Transverse colon (tissue), 4 donors: Measurements from ENCODE around the gene RNF38. TPM values are rescaled to one million over a fixed set of nuclear protein-coding genes. Genes with fewer than 3 reads are reported as not detected.
"Not testable (repeated sequence)": the region's sequence is repeated elsewhere in the genome, so short reads cannot be mapped to it uniquely, and the experiment has no call there.

Source experiments
- DNase-seq: peaks from one replicate; pipeline ENCODE4 v3.0.0-alpha.2; 2019
- H3K27ac ChIP-seq, 4 donors: fragments of 200-600 bp; sonication (generic); 2 replicates each; pipeline ENCODE4 v1.5.1; 2016 to 2018; ENCODE audit warnings: inconsistent platforms in 4 of 4
- H3K27me3 ChIP-seq: fragments of 200-600 bp; sonication (generic); 2 replicates; pipeline ENCODE4 v1.5.1; 2017; ENCODE audit warnings: inconsistent platforms
- H3K36me3 ChIP-seq, 4 donors: fragments of 200-600 bp; sonication (generic); 2 replicates each; pipeline ENCODE4 v1.5.1; 2017 to 2019; ENCODE audit warnings: inconsistent platforms in 4 of 4
- H3K4me1 ChIP-seq, 4 donors: fragments of 200-600 bp; sonication (generic); 2 replicates each; pipeline ENCODE4 v1.5.1; 2017 to 2020; ENCODE audit warnings: inconsistent platforms in 4 of 4
- H3K4me3 ChIP-seq, 4 donors: fragments of 200-600 bp; sonication (generic); 1 replicate in 1 of 4; 2 replicates in 3 of 4; pipeline versions ENCODE4 v1.5.1 to v1.6.1; 2017 to 2019; ENCODE audit warnings: inconsistent platforms in 4 of 4
- H3K9me3 ChIP-seq, 2 donors: fragments of 200-600 bp; sonication (generic); 2 replicates each; pipeline ENCODE4 v1.5.1; 2017 to 2019; ENCODE audit warnings: inconsistent platforms in 2 of 2
- CTCF ChIP-seq, 5 experiments: fragments of 200-600 bp in 3 of 5; fragments of 450-650 bp in 2 of 5; sonication (generic) in 3 of 5; IDR thresholded peaks; 1 replicate in 2 of 5; 2 replicates in 3 of 5; pipeline ENCODE4 v1.5.1; 2016 to 2017; ENCODE audit warnings: antibody characterized with exemption in 5 of 5, inconsistent platforms in 3 of 5, mild to moderate bottlenecking in 2 of 5, moderate library complexity in 1 of 5
- EP300 ChIP-seq: sonication (generic); formaldehyde crosslinking; IDR thresholded peaks from one replicate; pipeline ENCODE4 v1.6.1; 2017; ENCODE audit warnings: antibody characterized with exemption, low read depth
- POLR2A ChIP-seq: fragments of 450-650 bp; IDR thresholded peaks from one replicate; pipeline ENCODE4 v1.6.1; 2016; ENCODE audit warnings: antibody characterized with exemption, mild to moderate bottlenecking, moderate library complexity
- POLR2AphosphoS5 ChIP-seq, 3 donors: sonication (generic); formaldehyde crosslinking; IDR thresholded peaks; one replicate each; pipeline ENCODE4 v1.6.1; 2016; ENCODE audit warnings: antibody characterized with exemption in 3 of 3
- WGBS, 2 donors: methylation state at CpG; one replicate each; pipeline ENCODE4 v1.1.5; 2018; ENCODE audit warnings: low coverage in 1 of 2; 5-methylcytosine and 5-hydroxymethylcytosine counted together
- in situ Hi-C, 4 donors: fragments of 200-750 bp; cut with MboI; loops; one replicate each; pipeline versions ENCODE4 v1.15.0 to v1.15.1; 2017; ENCODE audit warnings: low sequenced_read_pairs in 3 of 4, low pct_ligation_motif_present in 1 of 4, low pct_unique_long_range_greater_than_20kb in 1 of 4
- intact Hi-C: fragments of 100-400 bp; cut with DNase I; formaldehyde crosslinking; loops from one replicate; pipeline ENCODE4 v1.15.1; 2023; ENCODE audit warnings: low total_unique reads
- total RNA-seq, 4 donors: library from RNA; depleted of rRNA; stranded (reverse); fragments of >200 nt; gene quantifications; one replicate each; pipeline ENCODE4 v1.1.0, GENCODE V29; 2016

The RNF38 gene
- 10 to 100 TPM; 13.8 to 86.8 (median 25.1) TPM for total RNA-seq

GRCh38 chr9:36399980-36400331 is at the start of gene RNF38:
RNF38 (minus strand) TSS chr9:36400269; CDS start chr9:36400108, 161 bp downstream.
- intact Hi-C loops, result loop anchor here (10.0 kb wide), 1 partner anchor 85 kb away; no protein-coding TSS in a partner anchor
- DNase-seq, result no peak
- H3K27ac ChIP-seq, result peak within 1 kb of the TSS; percentile 99 to 100 (median 99)
- H3K4me1 ChIP-seq, result peaks cover 4 to 41% (median 20%) of the 10 kb centered on the region in 4 donors
- WGBS, 2 donors, result 0% methylated on average over 2 to 12 of the region's 12 CpGs
- TF ChIP-seq POLR2AphosphoS5 (IDR thresholded peaks at IDR 0.05), result no peak
- TF ChIP-seq EP300, result no peak
- TF ChIP-seq POLR2A, result no peak
- TF ChIP-seq CTCF (IDR thresholded peaks at IDR 0.05), result no peak
- H3K4me3 ChIP-seq, result peak within 1 kb of the TSS; percentile 59 to 91 (median 78)
- no peaks in the 10 kb centered on the region for H3K9me3 ChIP-seq
- in situ Hi-C loops, result loop anchor here in 3 of 4 donors (10.0 to 25.0 kb wide), 4 partner anchors 55 to 337 kb away; no protein-coding TSS in a partner anchor
- no peaks in the 10 kb centered on the region for H3K36me3 ChIP-seq
- no peaks in the 10 kb centered on the region for H3K27me3 ChIP-seq

GRCh38 chr9:36448555-36448954 is 48.5 kb upstream of the RNF38 start:
- in situ Hi-C loops, H3K9me3 ChIP-seq: not testable (repeated sequence)
- WGBS, 2 donors, result 83 to 87% methylated on average over 4 to 9 of the region's 9 CpGs

GRCh38 chr9:36448017-36448416 is 47.9 kb upstream of the RNF38 start:
- Histone ChIP-seq H3K4me3 (no peak overlapping the region), H3K36me3 (no peaks in the 10 kb centered on the region), H3K4me1 (peaks cover 0 to 6% (median 1%) of the 10 kb centered on the region in 4 donors), H3K27ac (no peak overlapping the region), H3K9me3 (no peaks in the 10 kb centered on the region), H3K27me3 (no peaks in the 10 kb centered on the region)
- in situ Hi-C loops, result no loop called here
- TF ChIP-seq CTCF (IDR thresholded peaks at IDR 0.05) (no peak), EP300 (no peak), POLR2AphosphoS5 (IDR thresholded peaks at IDR 0.05) (no peak), POLR2A (no peak)
- intact Hi-C loops, result no loop called here
- DNase-seq, result no peak
- 68 to 73% methylated on average over 1 of the region's 1 CpG for WGBS, 2 donors

More at GRCh38 chr9:36448555-36448954, 48.5 kb upstream of the RNF38 start:
- intact Hi-C loops, H3K4me3 ChIP-seq, H3K27me3 ChIP-seq, DNase-seq, H3K36me3 ChIP-seq, H3K4me1 ChIP-seq, H3K27ac ChIP-seq: not testable (repeated sequence)

DNA sequence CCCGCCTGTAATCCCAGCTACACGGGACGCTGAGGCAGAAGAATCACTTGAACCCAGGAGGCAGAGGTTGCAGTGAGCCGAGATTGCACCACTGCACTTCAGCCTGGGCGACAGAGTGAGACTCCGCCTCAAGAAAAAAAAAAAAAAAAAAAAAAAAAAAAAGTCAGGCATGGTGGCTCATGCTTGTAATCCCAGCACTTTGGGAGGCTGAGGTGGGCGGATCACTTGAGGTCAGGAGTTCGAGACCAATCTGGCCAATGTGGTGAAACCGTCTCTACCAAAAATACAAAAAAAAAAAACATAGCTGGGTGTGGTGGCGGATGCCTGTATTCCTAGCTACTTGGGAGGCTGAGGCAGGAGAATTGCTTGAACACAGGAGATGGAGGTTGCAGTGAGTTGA is 46.6 kb upstream of the RNF38 start:
- H3K9me3 ChIP-seq, H3K4me3 ChIP-seq, DNase-seq, H3K27me3 ChIP-seq, intact Hi-C loops, H3K36me3 ChIP-seq, H3K4me1 ChIP-seq, in situ Hi-C loops, H3K27ac ChIP-seq: not testable (repeated sequence)
- WGBS, 2 donors, result 92 to 100% methylated on average over 4 to 10 of the region's 10 CpGs

DNA sequence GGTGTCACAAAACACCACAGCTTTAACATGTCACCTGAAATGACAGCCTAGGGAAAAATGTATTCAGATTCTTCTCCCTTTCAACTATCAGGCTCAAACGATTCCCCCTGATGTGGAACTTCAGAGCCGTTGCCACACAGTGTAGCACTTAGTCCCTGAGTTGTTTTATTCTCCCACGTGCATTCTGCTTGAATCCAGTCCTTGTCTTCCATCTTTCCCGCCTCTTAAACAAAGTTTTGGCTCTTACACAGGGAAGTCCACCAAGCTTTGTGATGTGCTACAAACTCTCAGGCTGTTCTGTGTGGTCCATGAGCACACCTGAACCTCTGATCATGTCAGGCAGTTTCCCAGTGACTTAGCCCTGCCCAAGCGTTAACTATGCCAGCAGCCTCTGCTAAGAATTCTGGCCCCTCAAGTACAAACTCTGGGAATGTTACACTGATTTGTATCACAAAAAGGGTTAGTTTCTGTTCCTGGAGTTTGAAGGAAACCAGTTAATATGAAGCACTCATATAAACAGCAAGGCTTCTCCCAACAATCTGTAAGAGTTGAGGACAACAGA is 45.8 kb upstream of the RNF38 start:
- intact Hi-C loops (no loop called here), in situ Hi-C loops (no loop called here)
- no peaks in the 10 kb centered on the region for H3K9me3 ChIP-seq
- 78 to 79% methylated on average over 3 to 5 of the region's 5 CpGs for WGBS, 2 donors
- H3K4me1 ChIP-seq, result peaks cover 0 to 10% (median 1%) of the 10 kb centered on the region in 4 donors
- no peaks in the 10 kb centered on the region for H3K27me3 ChIP-seq
- no peak for TF ChIP-seq POLR2AphosphoS5 (IDR thresholded peaks at IDR 0.05)
- TF ChIP-seq EP300, result no peak
- no peak for TF ChIP-seq CTCF (IDR thresholded peaks at IDR 0.05)
- TF ChIP-seq POLR2A, result no peak
- no peak overlapping the region for H3K27ac ChIP-seq
- no peak overlapping the region for H3K4me3 ChIP-seq
- H3K36me3 ChIP-seq, result no peaks in the 10 kb centered on the region
- no peak for DNase-seq
